Motor neuron (in vitro differentiated cells): ENCODE results near the gene BNC2. TPM values are rescaled to one million over a fixed set of nuclear protein-coding genes. Genes with fewer than 3 reads are reported as not detected.
"Not testable (repeated sequence)": the region's sequence is repeated elsewhere in the genome, so short reads cannot be mapped to it uniquely, and the experiment has no call there.

Experiments
- ATAC-seq, 8 experiments: fragments of 200-7000 bp; cut with Tn5 transposase; replicated peaks in 6 of 8; 2 replicates each; pipeline ENCODE4 v1.8.0; 2021; ENCODE audit warnings: mild to moderate bottlenecking in 8 of 8, moderate library complexity in 8 of 8
- H3K27ac ChIP-seq, 2 donors: fragments of 250-450 bp; sonication (Bioruptor Pico); 2 replicates each; pipeline ENCODE4 v1.9.0; 2021; ENCODE audit warnings: antibody characterized with exemption in 2 of 2, mild to moderate bottlenecking in 2 of 2, moderate library complexity in 1 of 2
- H3K4me1 ChIP-seq, 2 donors: fragments of 250-450 bp; sonication (Bioruptor Pico); replicated peaks in 1 of 2; 2 replicates each; pipeline ENCODE4 v1.6.1; 2021; ENCODE audit warnings: antibody characterized with exemption in 2 of 2, mild to moderate bottlenecking in 2 of 2, moderate library complexity in 1 of 2
- H3K4me3 ChIP-seq, 5 donors: fragments of 250-450 bp; sonication (Bioruptor Pico); 2 replicates each; pipeline ENCODE4 v1.9.0; 2021; ENCODE audit warnings: antibody characterized with exemption in 5 of 5, mild to moderate bottlenecking in 5 of 5, moderate library complexity in 4 of 5
- WGBS, 10 experiments: fragments of 450-650 bp; shearing (Covaris generic); methylation state at CpG; one replicate each; pipeline ENCODE4 v1.0.0; 2022; 5-methylcytosine and 5-hydroxymethylcytosine counted together
- in situ Hi-C, 9 experiments: fragments of 400-800 bp; cut with MboI; loops; one replicate each; pipeline ENCODE4 v1.15.0; 2021; ENCODE audit warnings: low sequenced_read_pairs in 9 of 9, low pct_unique_long_range_greater_than_20kb in 2 of 9; ENCODE audit not compliant: unreplicated experiment in 9 of 9
- total RNA-seq, 8 experiments: library from RNA; unstranded; fragments of 300-600 nt; gene quantifications; 2 replicates each; pipeline versions ENCODE4 v1.2.3 to v1.2.4, GENCODE V29; 2022

Gene BNC2
- total RNA-seq, 8 experiments from 2014 or later, result 0.54 to 42.8 (median 4.3) TPM

DNA sequence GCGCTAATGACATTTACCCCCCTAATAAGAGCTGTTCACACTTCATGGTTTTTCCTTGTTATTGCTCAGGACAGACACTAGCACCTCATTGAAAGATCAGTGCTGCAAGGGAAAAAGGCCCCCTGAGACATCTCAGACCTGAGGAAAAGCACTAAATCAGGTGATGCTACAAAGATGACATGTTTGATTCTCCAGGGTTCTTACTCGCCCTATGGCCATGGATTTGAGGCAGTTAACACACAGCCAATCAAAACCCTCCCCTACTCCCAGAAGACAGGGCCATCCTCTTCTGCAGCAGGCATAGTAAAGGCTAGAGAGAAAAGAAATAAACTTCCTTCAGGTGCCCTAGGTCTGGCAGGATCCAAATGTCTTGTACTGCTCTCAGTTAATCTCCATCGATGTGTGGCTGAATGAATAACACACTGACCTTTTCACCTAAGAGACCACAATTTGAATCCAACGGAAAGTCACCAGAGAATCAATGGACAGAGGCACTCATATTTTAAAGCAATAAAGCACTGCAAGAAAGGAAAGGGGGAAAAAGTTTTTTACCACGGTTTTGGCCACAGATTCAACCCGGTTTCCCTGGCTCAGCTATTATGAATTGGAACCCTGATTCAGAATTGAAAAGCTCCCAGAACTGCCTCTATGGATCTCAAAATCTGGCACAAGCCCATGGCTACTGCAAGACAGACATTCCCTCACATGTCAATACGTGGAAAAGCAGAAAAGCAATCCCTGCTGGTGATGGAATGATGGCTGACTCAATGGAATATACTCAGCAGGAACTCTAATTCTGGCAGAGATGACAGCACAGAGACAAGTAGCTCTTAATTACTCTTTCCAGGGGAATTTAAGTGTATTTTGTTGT, 329.5 kb downstream of the BNC2 start:
- peaks cover 9 to 20% of the 10 kb centered on the region in 2 donors for H3K4me1 ChIP-seq
- no peak overlapping the region for H3K4me3 ChIP-seq
- ATAC-seq, result peak in 5 of 8 experiments; percentile 67 to 98 (median 98)
- in situ Hi-C loops, result no loop called here
- no peak overlapping the region for H3K27ac ChIP-seq
- 23 to 100% (median 66%) methylated on average over 1 to 6 of the region's 7 CpGs for WGBS, 10 experiments

DNA sequence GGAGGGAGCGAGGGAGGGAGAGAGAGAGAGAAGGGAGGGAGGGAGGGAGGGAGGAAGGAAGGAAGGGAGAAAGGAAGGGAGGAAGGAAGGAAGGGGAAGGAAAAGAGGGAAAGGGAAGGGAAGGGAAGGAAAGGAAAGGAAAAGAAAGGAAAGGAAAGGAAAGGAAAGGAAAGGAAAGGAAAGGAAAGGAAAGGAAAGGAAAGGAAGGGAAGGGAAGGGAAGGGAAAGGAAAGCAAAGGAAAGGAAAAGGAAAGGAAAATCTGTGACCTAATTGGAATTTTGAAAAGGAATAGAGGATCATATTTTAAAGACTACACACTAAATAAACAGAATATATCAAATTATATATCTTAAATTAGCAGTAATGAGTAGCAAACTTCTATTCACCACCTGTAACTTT, 330.8 kb downstream of the BNC2 start:
- ATAC-seq, H3K4me3 ChIP-seq, in situ Hi-C loops, H3K27ac ChIP-seq: not testable (repeated sequence)
- peaks cover 9 to 20% of the 10 kb centered on the region in 2 donors for H3K4me1 ChIP-seq
- WGBS, 10 experiments, result no CpG with 5 or more reads among the region's 1 CpG

DNA sequence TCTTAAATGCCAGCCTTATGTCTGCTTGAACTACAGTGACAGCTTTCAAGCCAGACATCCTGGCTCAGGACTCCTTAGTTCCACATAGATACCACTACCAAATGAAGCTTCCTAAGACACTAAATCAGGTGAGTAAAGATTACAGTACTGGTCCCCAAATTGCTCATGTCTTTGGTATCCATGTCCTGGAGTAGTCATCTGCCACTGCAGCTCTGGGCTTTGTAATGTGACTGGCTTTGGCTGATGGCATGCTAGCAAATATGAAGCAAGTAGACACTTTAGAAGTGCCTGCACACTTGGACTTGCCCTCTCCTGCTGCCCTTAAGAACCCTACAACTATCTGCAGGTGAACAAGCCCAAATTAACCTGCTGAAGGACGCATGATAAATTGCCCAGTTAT, 334.9 kb downstream of the BNC2 start:
- in situ Hi-C loops, result no loop called here
- Histone ChIP-seq H3K4me1 (peaks cover 0 to 5% of the 10 kb centered on the region in 2 donors), H3K4me3 (no peak overlapping the region), H3K27ac (no peak overlapping the region)
- WGBS, 10 experiments, result 71 to 100% (median 100%) methylated on average over 1 of the region's 1 CpG; no CpG with 5 or more reads in 7 of the 10 experiments
- ATAC-seq, result no peak

DNA sequence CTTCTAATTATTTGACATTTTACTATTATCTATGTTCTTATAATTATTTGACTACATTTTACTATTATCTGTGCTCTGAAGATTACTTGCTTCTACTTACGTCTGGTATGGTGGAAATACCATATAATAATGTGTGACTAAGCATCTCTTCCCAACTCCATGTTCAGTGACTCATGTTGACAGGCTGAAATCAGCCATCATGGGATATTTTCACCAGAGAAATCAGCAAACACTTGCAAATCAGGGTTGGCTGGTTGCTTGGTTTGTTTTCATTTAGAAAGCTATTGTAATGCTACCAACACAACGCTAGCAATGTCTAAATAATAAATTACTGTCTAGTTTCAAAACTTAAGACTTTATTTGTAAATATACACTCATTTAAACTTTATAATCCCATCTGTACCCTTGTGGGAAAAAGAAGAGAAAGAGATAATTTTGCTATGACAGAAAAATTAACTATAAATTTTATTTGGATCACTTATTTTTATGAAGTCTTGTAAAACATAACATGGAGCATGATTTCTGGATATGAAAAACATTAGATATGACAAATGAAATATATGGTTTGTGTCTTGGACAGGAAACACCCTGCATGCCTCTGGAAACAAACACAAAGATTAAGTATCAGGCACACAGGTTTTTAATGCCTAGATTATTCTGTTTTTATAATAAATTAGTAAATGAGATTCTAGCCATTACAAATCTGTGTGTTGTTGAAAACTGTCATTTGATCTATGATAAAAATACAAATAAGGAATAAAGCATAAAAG, 337.6 kb downstream of the BNC2 start:
- peak in 7 of 8 experiments; percentile 36 to 85 (median 48) for ATAC-seq
- no peak overlapping the region for H3K4me3 ChIP-seq

DNA sequence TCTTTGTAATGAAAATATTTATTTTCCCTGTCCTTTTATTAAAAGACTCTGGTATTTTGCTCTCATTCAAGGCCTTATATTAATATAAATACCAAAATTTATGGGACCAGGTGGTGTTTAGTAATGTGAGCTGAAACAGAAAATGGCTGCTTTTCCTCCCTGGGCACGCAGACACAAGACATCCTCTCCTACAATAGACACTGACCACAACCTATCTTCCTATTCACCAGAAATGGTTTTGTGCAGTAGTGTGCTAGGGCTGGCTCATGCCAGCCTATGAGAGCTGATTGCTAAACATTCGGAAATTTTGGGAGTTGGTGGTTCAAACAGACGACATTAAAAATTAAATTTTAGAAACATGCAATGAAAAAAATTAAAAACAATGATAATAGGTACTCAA, 338.2 kb downstream of the BNC2 start:
- Histone ChIP-seq H3K4me1 (no peaks in the 10 kb centered on the region), H3K4me3 (no peak overlapping the region), H3K27ac (no peak overlapping the region)
- WGBS, 10 experiments, result 79 to 100% (median 97%) methylated on average over 1 to 3 of the region's 3 CpGs
- no peak for ATAC-seq
- in situ Hi-C loops, result no loop called here

More for the DNA sequence above, 337.6 kb downstream of the BNC2 start:
- in situ Hi-C loops, result no loop called here
- Histone ChIP-seq H3K4me1 (no peaks in the 10 kb centered on the region), H3K27ac (no peak overlapping the region)
- 40 to 88% (median 68%) methylated on average over 1 to 2 of the region's 2 CpGs for WGBS, 10 experiments

DNA sequence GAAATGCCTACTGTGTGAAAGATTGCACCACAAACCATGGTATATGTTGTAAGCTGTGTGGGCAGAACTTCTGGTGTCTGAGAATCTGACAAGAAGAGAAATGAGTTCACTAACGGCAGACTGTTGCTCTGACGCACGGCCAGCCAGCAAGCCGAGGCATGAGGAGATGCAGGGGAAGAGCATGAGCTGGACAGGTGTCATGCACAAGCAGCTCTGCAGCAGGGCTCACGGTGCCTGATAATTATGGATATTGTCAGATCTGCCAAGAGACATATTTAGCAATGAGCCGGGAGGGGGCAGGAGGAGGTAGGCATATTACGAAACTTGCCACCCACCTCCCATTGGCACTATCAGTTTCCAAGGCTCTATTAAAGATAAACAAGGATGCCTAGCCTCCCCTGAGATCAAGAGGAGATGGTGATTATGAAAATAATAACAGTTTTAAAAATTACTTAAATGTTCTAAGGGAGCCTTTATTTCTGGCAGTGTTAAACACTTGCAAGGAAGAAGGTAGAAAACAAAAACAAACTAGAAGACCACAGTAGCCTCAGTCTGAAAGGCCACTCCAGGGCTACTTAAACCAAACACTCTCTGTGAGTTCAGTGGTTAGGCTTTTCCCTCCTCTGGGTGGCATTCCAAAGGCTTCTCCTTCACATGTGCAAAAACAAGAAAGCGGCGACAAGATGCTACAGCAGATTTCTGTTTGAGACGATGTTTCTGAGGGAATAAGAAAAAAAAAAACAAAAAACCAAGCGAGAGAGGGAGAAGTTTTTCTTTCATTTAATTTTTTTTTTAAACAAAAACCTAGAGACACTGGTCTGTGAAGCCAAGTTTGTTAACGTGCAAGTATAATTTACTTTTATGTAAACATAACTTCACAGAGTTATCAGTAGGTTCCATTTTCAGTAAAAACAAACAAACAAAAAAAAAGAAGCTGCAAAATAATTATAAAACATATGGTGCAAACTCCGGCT, 339.5 kb downstream of the BNC2 start:
- 74 to 97% (median 87%) methylated on average over 1 to 13 of the region's 13 CpGs for WGBS, 10 experiments
- H3K4me3 ChIP-seq, result no peak overlapping the region
- H3K27ac ChIP-seq, result no peak overlapping the region
- H3K4me1 ChIP-seq, result no peaks in the 10 kb centered on the region
- ATAC-seq, result peak in 4 of 8 experiments; percentile 16 to 54 (median 39)
- in situ Hi-C loops, result no loop called here

DNA sequence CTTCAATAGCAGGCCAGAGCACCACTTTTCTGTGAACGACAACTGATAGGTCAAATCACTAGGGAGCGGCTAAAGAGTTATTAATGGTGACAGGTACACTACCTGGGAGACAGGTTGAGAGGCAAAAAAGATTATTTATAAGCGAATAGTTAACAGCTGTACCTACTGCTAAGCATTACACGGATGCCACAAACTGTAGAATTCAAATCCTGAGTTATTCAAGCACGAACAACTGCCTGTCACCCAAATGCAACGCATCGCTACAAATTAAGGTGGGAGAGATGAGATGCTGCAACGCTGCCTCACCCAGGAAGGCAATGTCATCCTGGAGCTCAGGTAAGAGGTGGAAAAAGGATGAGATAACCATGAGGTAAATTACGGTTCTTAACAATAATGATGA, 342.9 kb downstream of the BNC2 start:
- 86 to 98% (median 91%) methylated on average over 1 to 7 of the region's 9 CpGs; no CpG with 5 or more reads in 2 of the 10 experiments for WGBS, 10 experiments
- no peak for ATAC-seq
- in situ Hi-C loops, result no loop called here
- H3K27ac ChIP-seq, result no peak overlapping the region
- peaks cover 0 to under 1% of the 10 kb centered on the region in 2 donors for H3K4me1 ChIP-seq
- H3K4me3 ChIP-seq, result no peak overlapping the region

DNA sequence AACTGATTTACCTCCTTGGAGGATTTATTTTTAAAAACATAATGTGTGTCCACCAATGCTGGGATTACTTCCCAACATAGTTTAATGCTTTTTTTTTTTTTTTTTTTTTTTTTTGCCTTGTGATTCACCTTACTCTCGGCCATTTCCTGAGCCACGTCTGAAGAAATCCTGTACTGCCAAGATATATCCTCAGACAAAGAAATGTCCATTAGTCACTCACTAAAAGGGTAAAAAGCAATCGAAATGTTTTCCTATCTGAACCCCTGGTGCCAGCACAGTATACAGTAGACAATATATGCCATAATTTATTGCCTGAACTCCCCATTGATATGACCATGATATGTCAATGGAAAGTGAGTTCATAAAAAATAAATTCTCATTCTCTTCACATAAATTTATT, 344.1 kb downstream of the BNC2 start:
- no peak for ATAC-seq
- Histone ChIP-seq H3K4me1 (peaks cover 6 to 7% of the 10 kb centered on the region in 2 donors), H3K4me3 (no peak overlapping the region), H3K27ac (no peak overlapping the region)
- 20 to 100% (median 83%) methylated on average over 1 to 3 of the region's 3 CpGs; no CpG with 5 or more reads in 1 of the 10 experiments for WGBS, 10 experiments
- in situ Hi-C loops, result no loop called here

DNA sequence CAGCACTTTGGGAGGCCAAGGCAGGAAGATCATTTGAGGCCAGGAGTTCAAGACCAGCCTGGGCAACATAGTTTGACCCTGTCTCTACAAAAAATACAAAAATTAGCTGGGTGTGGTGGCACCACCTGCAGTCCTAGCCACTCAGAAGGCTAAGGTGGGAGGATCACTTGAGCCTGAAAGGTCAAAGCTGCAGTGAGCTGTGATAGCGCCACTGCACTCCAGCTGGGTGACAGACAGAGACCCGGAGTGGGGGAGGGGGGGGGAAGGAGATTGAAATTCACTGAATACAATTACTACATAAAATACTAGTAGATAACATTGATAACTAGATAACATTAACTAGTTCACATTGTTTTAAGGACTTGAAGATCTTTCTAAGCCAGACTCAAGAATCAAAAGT, 345.6 kb downstream of the BNC2 start:
- in situ Hi-C loops, result no loop called here
- WGBS, 10 experiments, result 71 to 100% (median 100%) methylated on average over 1 to 2 of the region's 2 CpGs; no CpG with 5 or more reads in 5 of the 10 experiments
- no peak for ATAC-seq
- Histone ChIP-seq H3K4me3 (no peak overlapping the region), H3K27ac (no peak overlapping the region), H3K4me1 (peaks cover 6 to 7% of the 10 kb centered on the region in 2 donors)

DNA sequence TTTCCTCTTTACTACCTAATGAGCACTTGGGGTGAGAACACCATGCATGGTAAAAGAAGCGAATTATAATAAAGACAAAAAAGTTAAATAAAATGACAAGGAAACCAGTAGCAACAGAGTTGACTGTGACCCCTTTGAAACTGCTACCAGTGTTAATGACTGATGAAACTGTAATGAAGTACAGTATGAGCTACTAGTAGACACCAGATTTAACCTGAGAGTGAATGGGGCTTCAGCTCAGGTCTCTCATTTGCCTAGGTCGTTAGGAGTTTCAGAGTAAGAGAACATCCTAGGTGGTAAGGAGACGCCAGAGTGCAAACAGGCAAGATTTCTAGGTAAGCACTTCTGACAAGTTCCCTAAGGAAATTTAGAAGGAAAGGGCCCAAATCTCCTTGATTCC, 346.4 kb downstream of the BNC2 start:
- WGBS, 10 experiments, result 79 to 100% (median 93%) methylated on average over 1 to 3 of the region's 3 CpGs; no CpG with 5 or more reads in 2 of the 10 experiments
- no peak for ATAC-seq
- H3K4me3 ChIP-seq, result no peak overlapping the region
- H3K27ac ChIP-seq, result no peak overlapping the region
- peaks cover 6 to 8% of the 10 kb centered on the region in 2 donors for H3K4me1 ChIP-seq
- in situ Hi-C loops, result no loop called here

DNA sequence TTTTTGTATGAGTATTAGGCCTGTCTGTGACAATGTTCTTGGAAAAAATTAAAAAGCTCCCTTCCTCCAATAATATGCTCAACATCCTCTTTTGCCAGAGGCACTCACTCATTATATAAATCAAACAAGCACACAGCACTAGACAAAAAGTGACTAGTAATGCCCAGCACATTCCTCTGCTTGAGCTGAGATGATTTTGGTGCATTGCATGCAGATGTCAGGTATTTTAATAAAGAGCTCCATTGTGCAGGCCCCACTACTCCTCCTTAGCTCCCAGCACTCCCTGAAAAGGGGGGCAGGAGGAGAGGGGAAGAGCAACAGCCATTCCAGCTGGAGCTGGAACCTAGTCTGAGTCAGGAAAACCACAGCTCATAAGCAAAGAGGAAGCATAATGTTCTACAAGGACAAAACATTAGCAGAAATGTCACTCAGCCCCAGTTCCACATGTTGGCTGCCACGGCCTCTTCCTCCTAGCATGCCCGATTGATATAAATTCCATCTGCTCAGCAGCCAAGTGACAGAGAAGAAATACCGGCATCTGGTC, 348.5 kb downstream of the BNC2 start:
- H3K4me1 ChIP-seq, result peaks cover 6 to 11% of the 10 kb centered on the region in 2 donors
- no peak overlapping the region for H3K27ac ChIP-seq
- WGBS, 10 experiments, result 0 to 80% (median 66%) methylated on average over 1 to 3 of the region's 3 CpGs; no CpG with 5 or more reads in 4 of the 10 experiments
- no peak overlapping the region for H3K4me3 ChIP-seq
- ATAC-seq, result peak; percentile 79 to 99 (median 98)
- in situ Hi-C loops, result no loop called here

DNA sequence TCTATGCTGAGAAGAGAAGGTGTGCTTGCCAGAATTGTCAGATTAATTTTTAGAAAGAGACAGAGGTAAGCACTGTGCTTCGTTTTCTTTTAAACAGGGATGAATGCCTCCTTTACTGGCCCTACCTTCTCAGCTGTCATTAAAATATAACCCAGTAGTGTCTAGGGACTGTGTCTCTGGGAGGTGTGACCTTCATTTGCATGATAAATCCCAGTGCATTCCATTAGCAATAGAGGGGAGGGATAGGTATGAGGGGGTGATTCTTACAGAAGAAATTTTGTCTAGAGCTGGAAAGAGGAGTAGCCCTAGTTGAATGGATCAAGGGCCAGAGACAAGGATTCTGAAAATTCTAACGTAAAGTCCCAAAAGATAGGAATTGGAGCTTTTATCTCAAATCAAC, 351.5 kb downstream of the BNC2 start:
- Histone ChIP-seq H3K4me3 (no peak overlapping the region), H3K27ac (no peak overlapping the region), H3K4me1 (peaks cover 21 to 31% of the 10 kb centered on the region in 2 donors)
- no peak for ATAC-seq
- in situ Hi-C loops, result no loop called here
- WGBS, 10 experiments, result 52 to 100% (median 83%) methylated on average over 1 to 2 of the region's 2 CpGs; no CpG with 5 or more reads in 3 of the 10 experiments
